Gastrocnemius medialis (tissue), 4 donors: ENCODE data around the gene C18orf63.

Experiments
- POLR2A ChIP-seq, 2 donors: fragments of 450-650 bp; IDR thresholded peaks; one replicate each; pipeline ENCODE4 v1.6.1; 2017; ENCODE audit warnings: antibody characterized with exemption in 2 of 2, mild to moderate bottlenecking in 2 of 2, moderate library complexity in 2 of 2
- TF ChIP-seq, protein P1 (sequence below), 5 experiments: fragments of 450-650 bp in 3 of 5; fragments of 200-600 bp in 2 of 5; sonication (generic) in 2 of 5; IDR thresholded peaks in 4 of 5; conservative IDR thresholded peaks in 1 of 5; 1 replicate in 4 of 5; 2 replicates in 1 of 5; pipeline ENCODE4 v1.5.1; 2016 to 2019; ENCODE audit warnings: antibody characterized with exemption in 5 of 5, mild to moderate bottlenecking in 3 of 5, moderate library complexity in 3 of 5

DNA sequence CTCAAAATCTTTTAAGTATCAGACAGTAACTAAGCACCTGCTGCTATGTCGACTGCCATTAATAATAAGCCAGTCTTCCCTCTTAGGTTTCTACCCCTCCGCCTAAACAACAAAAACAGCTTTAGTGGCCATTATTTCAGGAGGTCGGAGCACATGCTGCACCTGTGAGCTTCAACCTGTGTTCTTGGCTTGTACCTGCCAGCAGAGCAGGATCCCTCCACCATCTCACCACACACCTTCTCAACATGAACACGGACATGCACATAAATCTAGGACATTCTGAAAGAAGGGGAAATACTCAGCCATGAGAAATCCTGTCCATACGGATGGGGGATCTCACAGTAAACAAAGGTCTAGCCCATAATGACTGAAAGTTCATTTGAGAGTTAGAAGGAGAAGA is 27.6 kb upstream of the C18orf63 start:
- TF ChIP-seq POLR2A (IDR thresholded peaks at IDR 0.05), result no peak
- TF ChIP-seq, protein P1, sequence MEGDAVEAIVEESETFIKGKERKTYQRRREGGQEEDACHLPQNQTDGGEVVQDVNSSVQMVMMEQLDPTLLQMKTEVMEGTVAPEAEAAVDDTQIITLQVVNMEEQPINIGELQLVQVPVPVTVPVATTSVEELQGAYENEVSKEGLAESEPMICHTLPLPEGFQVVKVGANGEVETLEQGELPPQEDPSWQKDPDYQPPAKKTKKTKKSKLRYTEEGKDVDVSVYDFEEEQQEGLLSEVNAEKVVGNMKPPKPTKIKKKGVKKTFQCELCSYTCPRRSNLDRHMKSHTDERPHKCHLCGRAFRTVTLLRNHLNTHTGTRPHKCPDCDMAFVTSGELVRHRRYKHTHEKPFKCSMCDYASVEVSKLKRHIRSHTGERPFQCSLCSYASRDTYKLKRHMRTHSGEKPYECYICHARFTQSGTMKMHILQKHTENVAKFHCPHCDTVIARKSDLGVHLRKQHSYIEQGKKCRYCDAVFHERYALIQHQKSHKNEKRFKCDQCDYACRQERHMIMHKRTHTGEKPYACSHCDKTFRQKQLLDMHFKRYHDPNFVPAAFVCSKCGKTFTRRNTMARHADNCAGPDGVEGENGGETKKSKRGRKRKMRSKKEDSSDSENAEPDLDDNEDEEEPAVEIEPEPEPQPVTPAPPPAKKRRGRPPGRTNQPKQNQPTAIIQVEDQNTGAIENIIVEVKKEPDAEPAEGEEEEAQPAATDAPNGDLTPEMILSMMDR (IDR thresholded peaks at IDR 0.05 in 4 of 5, conservative IDR thresholded peaks at IDR 0.05 in 1 of 5), result no peak
